ACC112 (cell line): ENCODE data around the gene TEAD1.

Experiments used
- H2AFZ ChIP-seq: fragments of 200-600 bp; sonication (generic); one replicate; pipeline ENCODE4 v1.6.0; 2017; ENCODE audit warnings: antibody characterized with exemption, low read length; ENCODE audit not compliant: unreplicated experiment
- H3K27ac ChIP-seq: fragments of 200-600 bp; sonication (generic); 2 replicates; pipeline ENCODE4 v1.5.1; 2014; ENCODE audit warnings: low read depth, mild to moderate bottlenecking, antibody characterized with exemption, low read length, moderate library complexity
- H3K27me3 ChIP-seq: fragments of 200-600 bp; sonication (generic); 2 replicates; pipeline ENCODE4 v1.6.1; 2014; ENCODE audit warnings: mild to moderate bottlenecking, antibody characterized with exemption, low read length, moderate library complexity, mixed read lengths; ENCODE audit not compliant: insufficient read depth
- H3K36me3 ChIP-seq: fragments of 200-600 bp; sonication (generic); 2 replicates; pipeline ENCODE4 v1.6.1; 2016; ENCODE audit warnings: mild to moderate bottlenecking, antibody characterized with exemption, low read length, moderate library complexity, mixed read lengths; ENCODE audit not compliant: insufficient read depth
- H3K4me1 ChIP-seq: fragments of 200-600 bp; sonication (generic); one replicate; pipeline ENCODE4 v1.6.1; 2016; ENCODE audit warnings: low read length, mixed read lengths; ENCODE audit not compliant: insufficient read depth, unreplicated experiment, control insufficient read depth
- H3K4me3 ChIP-seq: fragments of 200-600 bp; sonication (generic); 2 replicates; pipeline ENCODE4 v1.5.1; 2014; ENCODE audit warnings: mild to moderate bottlenecking, low read depth, low read length
- H3K79me2 ChIP-seq: fragments of 200-600 bp; sonication (generic); one replicate; pipeline ENCODE4 v1.6.0; 2016; ENCODE audit warnings: low read length; ENCODE audit not compliant: control insufficient read depth, unreplicated experiment, insufficient read depth

Gene TEAD1

GRCh38 chr11:12723421-12724300 lies 49.4 kb downstream of the TEAD1 start:
- H3K4me3 ChIP-seq: peak overlapping the region; percentile 15; the same call in 1 of the 2 replicates
- peaks cover 98% of the 10 kb centered on the region for H3K79me2 ChIP-seq
- peaks cover 79% of the 10 kb centered on the region for H3K4me1 ChIP-seq
- peak overlapping the region; percentile 72 for H3K27ac ChIP-seq
- peak overlapping the region; percentile 35 for H2AFZ ChIP-seq
- no peaks in the 10 kb centered on the region for H3K27me3 ChIP-seq
- H3K36me3 ChIP-seq: no peaks in the 10 kb centered on the region

DNA sequence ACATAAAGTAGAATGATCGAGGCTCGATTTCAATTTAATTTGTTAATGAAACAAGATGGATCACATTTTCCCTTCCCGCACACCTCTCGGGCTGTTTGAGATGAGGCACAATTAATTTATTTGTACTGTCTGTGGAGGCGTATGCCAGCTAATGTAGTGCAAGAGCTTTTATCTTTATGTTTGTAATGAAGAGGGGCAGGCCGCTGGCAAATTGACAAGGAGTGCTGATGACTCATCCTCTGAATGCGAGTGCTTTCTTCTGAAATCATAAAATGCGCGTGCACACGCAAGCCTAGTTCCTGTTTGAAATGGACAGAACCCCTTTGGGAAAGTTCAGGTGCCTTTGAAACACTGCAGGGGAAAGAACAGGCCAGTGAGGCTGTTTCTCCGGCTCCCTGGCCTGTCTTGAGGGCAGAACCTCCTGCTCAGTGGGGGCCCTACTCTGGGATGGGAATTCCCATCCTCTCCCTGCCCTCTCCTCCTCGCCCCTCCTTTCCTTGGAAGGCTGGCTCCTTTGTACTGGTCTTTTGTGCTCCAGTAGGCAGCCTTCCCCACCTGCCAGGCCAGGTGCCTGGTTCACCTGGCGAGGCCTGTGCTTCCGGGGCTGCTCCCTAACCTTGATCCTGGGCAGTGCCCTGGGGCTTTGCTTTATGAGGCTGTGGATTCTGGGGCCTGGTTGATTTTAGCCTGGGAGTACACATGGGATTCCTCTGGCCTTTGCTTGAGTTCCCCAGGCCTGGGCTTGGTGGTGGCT lies 50.3 kb downstream of the TEAD1 start:
- Histone ChIP-seq H2AFZ (no peak overlapping the region), H3K27me3 (no peaks in the 10 kb centered on the region), H3K79me2 (peaks cover 99% of the 10 kb centered on the region), H3K4me3 (peak overlapping the region; percentile 15; the same call in 1 of the 2 replicates), H3K4me1 (peaks cover 79% of the 10 kb centered on the region), H3K36me3 (no peaks in the 10 kb centered on the region), H3K27ac (peak overlapping the region; percentile 72)

GRCh38 chr11:12725055-12725862 lies 51.0 kb downstream of the TEAD1 start:
- Histone ChIP-seq H3K4me3 (peak overlapping the region; percentile 10; the same call in 1 of the 2 replicates), H3K36me3 (no peaks in the 10 kb centered on the region), H2AFZ (no peak overlapping the region), H3K79me2 (peaks cover 99% of the 10 kb centered on the region), H3K27ac (peak overlapping the region; percentile 67), H3K4me1 (peaks cover 76% of the 10 kb centered on the region), H3K27me3 (no peaks in the 10 kb centered on the region)

DNA sequence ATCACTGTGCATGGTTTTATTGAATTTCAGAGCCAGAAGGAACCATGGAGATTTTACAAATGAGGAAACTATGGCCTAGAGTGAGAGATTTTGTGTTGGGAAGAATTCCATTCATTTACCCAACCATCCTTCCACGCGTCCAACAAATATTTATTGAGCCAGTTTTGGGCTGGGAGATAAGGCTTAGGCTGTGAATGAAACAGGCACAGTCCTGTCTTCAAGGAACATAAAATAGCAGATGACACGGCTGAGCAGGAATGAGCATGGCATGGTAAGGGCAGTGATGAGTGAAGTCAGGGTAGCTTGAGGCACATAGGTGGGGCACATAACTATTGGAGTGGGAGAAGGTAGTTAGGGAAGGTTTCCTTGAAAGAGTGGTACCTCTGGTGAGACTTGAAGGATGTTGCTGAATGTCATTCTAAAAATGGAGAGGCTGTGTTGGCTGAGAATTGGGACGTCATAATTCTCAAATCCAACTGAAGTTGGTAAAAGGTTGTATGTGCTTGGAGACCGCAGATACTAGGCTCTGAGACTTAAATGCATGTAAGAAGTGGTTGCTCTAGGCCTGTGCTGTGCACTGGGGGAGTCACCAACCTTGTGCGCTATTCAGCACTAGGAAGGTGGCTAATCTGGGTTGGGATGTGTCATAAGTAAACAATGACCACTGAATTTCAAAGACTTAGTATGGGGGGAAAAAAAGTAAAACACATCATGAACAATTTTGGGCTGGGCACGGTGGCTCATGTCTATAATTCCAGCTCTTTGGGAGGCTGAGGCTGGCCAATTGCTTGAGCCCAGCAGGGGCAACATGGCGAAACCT lies 51.9 kb downstream of the TEAD1 start:
- peaks cover 71% of the 10 kb centered on the region for H3K4me1 ChIP-seq

GRCh38 chr11:12727563-12728211 lies 53.5 kb downstream of the TEAD1 start:
- H3K4me3 ChIP-seq: no peak overlapping the region
- peaks cover 70% of the 10 kb centered on the region for H3K4me1 ChIP-seq
- H3K79me2 ChIP-seq: peaks cover 96% of the 10 kb centered on the region
- H2AFZ ChIP-seq: no peak overlapping the region
- no peak overlapping the region for H3K27ac ChIP-seq
- no peaks in the 10 kb centered on the region for H3K36me3 ChIP-seq
- no peaks in the 10 kb centered on the region for H3K27me3 ChIP-seq

More for the DNA sequence above, 51.9 kb downstream of the TEAD1 start:
- H3K36me3 ChIP-seq: no peaks in the 10 kb centered on the region
- no peak overlapping the region for H2AFZ ChIP-seq
- H3K27me3 ChIP-seq: no peaks in the 10 kb centered on the region
- peaks cover 98% of the 10 kb centered on the region for H3K79me2 ChIP-seq
- H3K27ac ChIP-seq: no peak overlapping the region
- no peak overlapping the region for H3K4me3 ChIP-seq

GRCh38 chr11:12728417-12728816 lies 54.2 kb downstream of the TEAD1 start:
- Histone ChIP-seq H3K4me1 (peaks cover 62% of the 10 kb centered on the region), H3K79me2 (peaks cover 96% of the 10 kb centered on the region), H3K27me3 (no peaks in the 10 kb centered on the region), H3K27ac (no peak overlapping the region), H2AFZ (no peak overlapping the region), H3K4me3 (no peak overlapping the region), H3K36me3 (no peaks in the 10 kb centered on the region)

DNA sequence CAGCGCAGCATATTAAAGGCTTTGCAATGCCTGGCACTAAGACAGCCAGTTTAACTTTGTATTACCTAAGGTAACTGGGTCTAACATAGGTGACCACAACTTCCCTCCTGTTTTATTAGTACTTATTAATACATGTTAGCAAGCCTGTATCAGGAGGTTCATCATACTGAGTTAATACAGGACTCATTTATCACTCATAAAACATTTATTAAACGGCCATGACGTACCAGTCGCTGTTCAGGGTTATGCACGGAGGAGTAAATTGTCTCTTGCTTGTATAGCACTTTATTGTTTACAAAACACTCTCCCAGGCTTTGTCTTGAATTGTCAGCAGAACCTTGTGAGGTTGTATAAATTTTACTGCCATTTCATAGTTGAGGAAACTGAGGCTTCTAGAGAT lies 55.7 kb downstream of the TEAD1 start:
- Histone ChIP-seq H3K4me1 (peaks cover 48% of the 10 kb centered on the region), H3K27ac (no peak overlapping the region), H3K4me3 (no peak overlapping the region), H3K79me2 (peaks cover 93% of the 10 kb centered on the region), H2AFZ (no peak overlapping the region), H3K36me3 (no peaks in the 10 kb centered on the region), H3K27me3 (no peaks in the 10 kb centered on the region)

GRCh38 chr11:12731841-12732336 lies 57.7 kb downstream of the TEAD1 start:
- Histone ChIP-seq H3K36me3 (no peaks in the 10 kb centered on the region; the same call in 1 of the 2 replicates), H3K27ac (peak overlapping the region; percentile 44; the same call in 1 of the 2 replicates), H3K4me1 (peaks cover 29% of the 10 kb centered on the region), H3K4me3 (no peak overlapping the region), H2AFZ (no peak overlapping the region), H3K27me3 (no peaks in the 10 kb centered on the region), H3K79me2 (peaks cover 89% of the 10 kb centered on the region)

- Histone ChIP-seq H3K36me3 (no peaks in the 10 kb centered on the region; the same call in 1 of the 2 replicates), H3K79me2 (peaks cover 89% of the 10 kb centered on the region), H3K4me3 (no peak overlapping the region), H3K4me1 (peaks cover 17% of the 10 kb centered on the region), H2AFZ (no peak overlapping the region), H3K27me3 (no peaks in the 10 kb centered on the region), H3K27ac (no peak overlapping the region)
These were observed 58.9 kb downstream of the TEAD1 start for GRCh38 chr11:12733091-12733490.
